HepG2 (cell line): ENCODE results near the gene UBE2H.

Experiments used
- CBX1 ChIP-seq: IDR thresholded peaks from one replicate; pipeline ENCODE4 v1.6.1; 2016; ENCODE audit warnings: antibody characterized with exemption, low read depth
- HMGXB4 ChIP-seq, 2 experiments: sonication (generic) in 1 of 2; formaldehyde crosslinking in 1 of 2; IDR thresholded peaks; 2 replicates each; pipeline versions ENCODE4 v1.4.0 to v1.6.1; 2018 to 2020; ENCODE audit warnings: missing genetic modification reagents in 2 of 2, borderline replicate concordance in 1 of 2, low read depth in 1 of 2, mild to moderate bottlenecking in 1 of 2, missing biosample characterization in 1 of 2
- MTF2 ChIP-seq: sonication (generic); formaldehyde crosslinking; IDR thresholded peaks from 2 replicates; pipeline ENCODE4 v1.5.0; 2020; ENCODE audit warnings: missing genetic modification reagents, borderline replicate concordance
- POLR2AphosphoS5 ChIP-seq: IDR thresholded peaks from 2 replicates; pipeline ENCODE4 v1.6.1; 2012; ENCODE audit warnings: low read depth, low read length
- ZNF407 ChIP-seq: sonication (generic); formaldehyde crosslinking; IDR thresholded peaks from one replicate; pipeline ENCODE4 v1.5.1; 2020; ENCODE audit warnings: mild to moderate bottlenecking, missing genetic modification reagents; ENCODE audit errors: not compliant biosample characterization
- ZSCAN31 ChIP-seq: sonication (generic); formaldehyde crosslinking; IDR thresholded peaks from 2 replicates; pipeline ENCODE4 v1.5.0; 2020; ENCODE audit warnings: low read depth, mild to moderate bottlenecking, missing genetic modification reagents

- TF ChIP-seq ZSCAN31 (CRISPR knock-in tag), result no peak
- no peak for TF ChIP-seq CBX1
- no peak for TF ChIP-seq MTF2 (CRISPR knock-in tag)
- TF ChIP-seq POLR2AphosphoS5, result no peak
- TF ChIP-seq ZNF407 (CRISPR knock-in tag), result no peak
- no peak for TF ChIP-seq HMGXB4 (CRISPR knock-in tag; IDR thresholded peaks at IDR 0.05; ENCODE audit: borderline replicate concordance in 1 of 2, low read depth in 1 of 2)
Observed at GRCh38 chr7:129827467-129827990, 125.2 kb downstream of the UBE2H start.
